BLaER1 (cell line): ENCODE data around the gene GRK7.

Source experiments
- H3K27ac ChIP-seq: shearing (Covaris generic); formaldehyde crosslinking; 2 replicates; pipeline ENCODE4 v1.8.1; 2022
- H3K27me3 ChIP-seq: shearing (Covaris generic); formaldehyde crosslinking; 2 replicates; pipeline ENCODE4 v1.8.1; 2022
- H3K36me3 ChIP-seq: shearing (Covaris generic); formaldehyde crosslinking; 2 replicates; pipeline ENCODE4 v1.8.1; 2022
- H3K4me1 ChIP-seq: shearing (Covaris generic); formaldehyde crosslinking; 2 replicates; pipeline ENCODE4 v1.8.1; 2022
- H3K4me2 ChIP-seq: shearing (Covaris generic); formaldehyde crosslinking; 2 replicates; pipeline ENCODE4 v1.8.1; 2022
- H3K4me3 ChIP-seq: shearing (Covaris generic); formaldehyde crosslinking; 2 replicates; pipeline ENCODE4 v1.8.1; 2022
- H3K9ac ChIP-seq: shearing (Covaris generic); formaldehyde crosslinking; 2 replicates; pipeline ENCODE4 v1.8.1; 2022
- H3K9me3 ChIP-seq: shearing (Covaris generic); formaldehyde crosslinking; 2 replicates; pipeline ENCODE4 v1.8.1; 2022
- H4K20me1 ChIP-seq: shearing (Covaris generic); formaldehyde crosslinking; 2 replicates; pipeline ENCODE4 v1.8.1; 2022
- Cebpa-rat ChIP-seq: shearing (Covaris generic); IDR thresholded peaks from 2 replicates; pipeline ENCODE4 v1.8.1; 2022

The GRK7 gene

GRCh38 chr3:141763088-141763750 is at the start of gene GRK7:
TSS of gene GRK7 (plus strand) at chr3:141763408. CDS start at chr3:141778285, 14,877 bp downstream.
- H3K27me3 ChIP-seq, result no peaks in the 10 kb centered on the region
- H3K9ac ChIP-seq, result no peak within 1 kb of the TSS
- no peaks in the 10 kb centered on the region for H4K20me1 ChIP-seq
- no peak within 1 kb of the TSS for H3K27ac ChIP-seq
- peaks cover 15% of the 10 kb centered on the region for H3K4me1 ChIP-seq
- no peak for TF ChIP-seq Cebpa-rat
- H3K9me3 ChIP-seq, result no peaks in the 10 kb centered on the region
- H3K4me2 ChIP-seq, result no peak within 1 kb of the TSS
- H3K4me3 ChIP-seq, result no peak within 1 kb of the TSS
- no peaks in the 10 kb centered on the region for H3K36me3 ChIP-seq

- no peak overlapping the region for H3K9ac ChIP-seq
- no peaks in the 10 kb centered on the region for H3K27me3 ChIP-seq
- no peak overlapping the region for H3K4me3 ChIP-seq
- H3K4me1 ChIP-seq, result no peaks in the 10 kb centered on the region
- H3K4me2 ChIP-seq, result no peak overlapping the region
- H3K27ac ChIP-seq, result no peak overlapping the region
- H3K9me3 ChIP-seq, result 0 out of 2 replicates have a peak, but pooled peaks cover 7% of the 10 kb centered on the region
- no peaks in the 10 kb centered on the region for H4K20me1 ChIP-seq
- no peaks in the 10 kb centered on the region for H3K36me3 ChIP-seq
- TF ChIP-seq Cebpa-rat, result no peak
Measured at GRCh38 chr3:141714671-141715070, 48.5 kb upstream of the GRK7 start.

GRCh38 chr3:141722081-141722480 is 41.1 kb upstream of the GRK7 start:
- TF ChIP-seq Cebpa-rat, result no peak

GRCh38 chr3:141722648-141723047 is 40.6 kb upstream of the GRK7 start:
- Histone ChIP-seq H3K27ac (no peak overlapping the region), H3K9ac (no peak overlapping the region), H3K9me3 (no peaks in the 10 kb centered on the region), H3K4me2 (no peak overlapping the region), H3K27me3 (no peaks in the 10 kb centered on the region), H3K4me3 (no peak overlapping the region), H3K36me3 (no peaks in the 10 kb centered on the region), H3K4me1 (peaks cover 5% of the 10 kb centered on the region; the same call in 1 of the 2 replicates), H4K20me1 (no peaks in the 10 kb centered on the region)
- TF ChIP-seq Cebpa-rat, result no peak

More at GRCh38 chr3:141722081-141722480, 41.1 kb upstream of the GRK7 start:
- Histone ChIP-seq H3K4me3 (no peak overlapping the region), H3K36me3 (no peaks in the 10 kb centered on the region), H3K27me3 (no peaks in the 10 kb centered on the region), H3K4me1 (peaks cover 3% of the 10 kb centered on the region; the same call in 1 of the 2 replicates), H3K4me2 (no peak overlapping the region), H3K9me3 (no peaks in the 10 kb centered on the region), H3K27ac (no peak overlapping the region), H3K9ac (no peak overlapping the region), H4K20me1 (no peaks in the 10 kb centered on the region)

- Histone ChIP-seq H3K9me3 (no peaks in the 10 kb centered on the region), H3K4me2 (no peak overlapping the region), H3K4me1 (peaks cover 5% of the 10 kb centered on the region; the same call in 1 of the 2 replicates), H3K4me3 (no peak overlapping the region), H4K20me1 (no peaks in the 10 kb centered on the region), H3K36me3 (no peaks in the 10 kb centered on the region), H3K27ac (no peak overlapping the region), H3K27me3 (no peaks in the 10 kb centered on the region), H3K9ac (no peak overlapping the region)
- no peak for TF ChIP-seq Cebpa-rat
Measured at GRCh38 chr3:141723255-141723654, 40.0 kb upstream of the GRK7 start.

- Histone ChIP-seq H3K9me3 (no peaks in the 10 kb centered on the region), H3K4me2 (no peak overlapping the region), H3K4me1 (peaks cover 5% of the 10 kb centered on the region; the same call in 1 of the 2 replicates), H3K36me3 (no peaks in the 10 kb centered on the region), H3K27ac (no peak overlapping the region), H3K9ac (no peak overlapping the region), H3K27me3 (no peaks in the 10 kb centered on the region), H3K4me3 (no peak overlapping the region), H4K20me1 (no peaks in the 10 kb centered on the region)
- TF ChIP-seq Cebpa-rat, result no peak
Measured at GRCh38 chr3:141724186-141724585, 39.0 kb upstream of the GRK7 start.

- H3K9ac ChIP-seq, result no peak overlapping the region
- no peak overlapping the region for H3K4me2 ChIP-seq
- H4K20me1 ChIP-seq, result no peaks in the 10 kb centered on the region
- no peaks in the 10 kb centered on the region for H3K36me3 ChIP-seq
- H3K4me1 ChIP-seq, result peaks cover 5% of the 10 kb centered on the region; the same call in 1 of the 2 replicates
- no peak overlapping the region for H3K4me3 ChIP-seq
- no peaks in the 10 kb centered on the region for H3K9me3 ChIP-seq
- H3K27me3 ChIP-seq, result no peaks in the 10 kb centered on the region
- H3K27ac ChIP-seq, result no peak overlapping the region
- TF ChIP-seq Cebpa-rat, result no peak
Measured at GRCh38 chr3:141725036-141725435, 38.2 kb upstream of the GRK7 start.

GRCh38 chr3:141726483-141726882 is 36.7 kb upstream of the GRK7 start:
- Histone ChIP-seq H3K27me3 (no peaks in the 10 kb centered on the region), H3K4me1 (peaks cover 5% of the 10 kb centered on the region; the same call in 1 of the 2 replicates)

GRCh38 chr3:141728355-141728892 is 34.8 kb upstream of the GRK7 start:
- Histone ChIP-seq H3K27ac (no peak overlapping the region), H3K4me2 (no peak overlapping the region), H3K9ac (no peak overlapping the region), H3K4me1 (peaks cover 5% of the 10 kb centered on the region; the same call in 1 of the 2 replicates), H4K20me1 (no peaks in the 10 kb centered on the region), H3K36me3 (no peaks in the 10 kb centered on the region), H3K9me3 (no peaks in the 10 kb centered on the region), H3K27me3 (no peaks in the 10 kb centered on the region), H3K4me3 (no peak overlapping the region)
- TF ChIP-seq Cebpa-rat, result no peak

More at GRCh38 chr3:141726483-141726882, 36.7 kb upstream of the GRK7 start:
- H3K36me3 ChIP-seq, result no peaks in the 10 kb centered on the region
- TF ChIP-seq Cebpa-rat, result no peak
- H3K9me3 ChIP-seq, result no peaks in the 10 kb centered on the region
- H3K4me2 ChIP-seq, result no peak overlapping the region
- no peaks in the 10 kb centered on the region for H4K20me1 ChIP-seq
- no peak overlapping the region for H3K4me3 ChIP-seq
- no peak overlapping the region for H3K27ac ChIP-seq
- no peak overlapping the region for H3K9ac ChIP-seq

GRCh38 chr3:141729240-141729639 is 34.0 kb upstream of the GRK7 start:
- no peak for TF ChIP-seq Cebpa-rat
- Histone ChIP-seq H3K4me2 (no peak overlapping the region), H3K9ac (no peak overlapping the region), H3K27me3 (no peaks in the 10 kb centered on the region), H3K27ac (no peak overlapping the region), H3K4me1 (peaks cover 5% of the 10 kb centered on the region; the same call in 1 of the 2 replicates), H3K36me3 (no peaks in the 10 kb centered on the region), H3K9me3 (no peaks in the 10 kb centered on the region), H4K20me1 (no peaks in the 10 kb centered on the region), H3K4me3 (no peak overlapping the region)
